ENCODE data around the gene CASK. TPM values are rescaled to one million over a fixed set of nuclear protein-coding genes. Genes with fewer than 3 reads are reported as not detected.
A peak's percentile ranks its signal among the peaks of the same experiment; 100 is the strongest.

The CASK gene, protein sequence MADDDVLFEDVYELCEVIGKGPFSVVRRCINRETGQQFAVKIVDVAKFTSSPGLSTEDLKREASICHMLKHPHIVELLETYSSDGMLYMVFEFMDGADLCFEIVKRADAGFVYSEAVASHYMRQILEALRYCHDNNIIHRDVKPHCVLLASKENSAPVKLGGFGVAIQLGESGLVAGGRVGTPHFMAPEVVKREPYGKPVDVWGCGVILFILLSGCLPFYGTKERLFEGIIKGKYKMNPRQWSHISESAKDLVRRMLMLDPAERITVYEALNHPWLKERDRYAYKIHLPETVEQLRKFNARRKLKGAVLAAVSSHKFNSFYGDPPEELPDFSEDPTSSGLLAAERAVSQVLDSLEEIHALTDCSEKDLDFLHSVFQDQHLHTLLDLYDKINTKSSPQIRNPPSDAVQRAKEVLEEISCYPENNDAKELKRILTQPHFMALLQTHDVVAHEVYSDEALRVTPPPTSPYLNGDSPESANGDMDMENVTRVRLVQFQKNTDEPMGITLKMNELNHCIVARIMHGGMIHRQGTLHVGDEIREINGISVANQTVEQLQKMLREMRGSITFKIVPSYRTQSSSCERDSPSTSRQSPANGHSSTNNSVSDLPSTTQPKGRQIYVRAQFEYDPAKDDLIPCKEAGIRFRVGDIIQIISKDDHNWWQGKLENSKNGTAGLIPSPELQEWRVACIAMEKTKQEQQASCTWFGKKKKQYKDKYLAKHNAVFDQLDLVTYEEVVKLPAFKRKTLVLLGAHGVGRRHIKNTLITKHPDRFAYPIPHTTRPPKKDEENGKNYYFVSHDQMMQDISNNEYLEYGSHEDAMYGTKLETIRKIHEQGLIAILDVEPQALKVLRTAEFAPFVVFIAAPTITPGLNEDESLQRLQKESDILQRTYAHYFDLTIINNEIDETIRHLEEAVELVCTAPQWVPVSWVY
- total RNA-seq (10 to 100 TPM; 30.3 to 48.5 (median 42.2) TPM), polyA plus RNA-seq (10 to 100 TPM in 1 of 3 donors, 1 to 10 TPM in 2; 4.7 to 53.0 (median 7.8) TPM)
- long read RNA-seq, donor 1, partial matches to known transcripts, result 0 of 8 reads
- long read RNA-seq, donor 1, other reads (novel, unspliced or antisense), result 8 of 8 reads
- long read RNA-seq, donor 2, full-length matches to known transcripts, result 1 of 1 reads
- long read RNA-seq, donor 2, partial matches to known transcripts, result 0 of 1 reads
- long read RNA-seq, donor 2, other reads (novel, unspliced or antisense), result 0 of 1 reads
- long read RNA-seq, donor 3, full-length matches to known transcripts, result 3 of 11 reads
- long read RNA-seq, donor 3, partial matches to known transcripts, result 8 of 11 reads
- long read RNA-seq, donor 3, other reads (novel, unspliced or antisense), result 0 of 11 reads
- long read RNA-seq, donor 4, partial matches to known transcripts, result 0 of 2 reads
- long read RNA-seq, donor 4, other reads (novel, unspliced or antisense), result 1 of 2 reads
- long read RNA-seq, donor 5, full-length matches to known transcripts, result 27 of 46 reads
- long read RNA-seq, donor 5, partial matches to known transcripts, result 5 of 46 reads
- long read RNA-seq, donor 5, other reads (novel, unspliced or antisense), result 14 of 46 reads
- long read RNA-seq, donor 6, partial matches to known transcripts, result 4 of 6 reads
- long read RNA-seq, donor 6, other reads (novel, unspliced or antisense), result 2 of 6 reads
- long read RNA-seq, donor 7, partial matches to known transcripts, result 0 of 1 reads
- long read RNA-seq, donor 7, other reads (novel, unspliced or antisense), result 0 of 1 reads
- long read RNA-seq, donor 8, full-length matches to known transcripts, result 7 of 7 reads
- long read RNA-seq, donor 8, partial matches to known transcripts, result 0 of 7 reads
- long read RNA-seq, donor 8, other reads (novel, unspliced or antisense), result 0 of 7 reads
- long read RNA-seq, donor 9, full-length matches to known transcripts, result 2 of 2 reads
- long read RNA-seq, donor 9, partial matches to known transcripts, result 0 of 2 reads
- long read RNA-seq, donor 9, other reads (novel, unspliced or antisense), result 0 of 2 reads
- long read RNA-seq, donor 10, partial matches to known transcripts, result 0 of 5 reads
- long read RNA-seq, donor 10, other reads (novel, unspliced or antisense), result 5 of 5 reads

DNA sequence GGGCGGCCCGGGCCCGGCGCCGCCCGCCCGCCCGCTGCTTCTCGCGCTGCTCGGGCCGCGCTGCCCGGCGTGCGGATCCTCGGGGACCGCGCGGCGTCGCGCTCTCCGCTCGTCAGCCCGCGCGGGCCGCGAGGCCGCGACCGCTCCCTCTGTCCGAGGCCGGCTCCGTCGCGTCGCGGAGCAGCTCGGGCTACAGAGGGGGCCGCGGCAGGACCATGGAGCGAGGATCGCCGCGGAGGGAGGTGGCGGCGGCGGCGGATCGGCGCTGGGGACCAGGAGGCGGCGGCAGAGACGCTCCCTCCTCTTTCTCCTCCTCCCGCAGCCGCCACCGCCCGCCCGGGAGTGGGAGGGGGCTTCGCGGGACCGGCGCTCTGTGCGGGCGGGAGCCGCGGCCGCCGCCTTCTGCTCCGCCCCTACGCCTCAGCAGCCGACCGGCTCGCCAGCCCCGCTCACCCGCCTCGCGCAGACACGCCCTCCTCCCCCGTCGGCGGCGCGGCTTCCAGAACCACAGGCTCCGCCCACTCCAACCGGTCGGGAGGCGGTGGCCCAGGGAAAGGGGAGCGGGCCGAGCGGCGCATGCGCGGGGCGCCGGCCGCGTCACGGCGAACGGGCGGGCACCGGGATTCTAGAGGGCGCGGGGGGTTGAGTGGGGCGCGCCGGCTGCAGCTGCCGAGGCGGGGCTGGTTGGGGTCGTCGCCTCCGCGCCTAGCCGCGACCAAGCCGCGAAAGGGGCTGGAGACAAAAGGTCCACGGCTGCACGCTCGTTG is at the start of gene CASK:
Gene CASK, minus strand, starts transcription at position 344 of the 767 bp plus-strand sequence. CDS start 566 bp downstream, outside the sequence.
- peak; percentile 91 to 94 (median 92) for DNase-seq
- peak; percentile 61 to 81 for TF ChIP-seq POLR2A (IDR thresholded peaks at IDR 0.05)
- TF ChIP-seq, protein P1, sequence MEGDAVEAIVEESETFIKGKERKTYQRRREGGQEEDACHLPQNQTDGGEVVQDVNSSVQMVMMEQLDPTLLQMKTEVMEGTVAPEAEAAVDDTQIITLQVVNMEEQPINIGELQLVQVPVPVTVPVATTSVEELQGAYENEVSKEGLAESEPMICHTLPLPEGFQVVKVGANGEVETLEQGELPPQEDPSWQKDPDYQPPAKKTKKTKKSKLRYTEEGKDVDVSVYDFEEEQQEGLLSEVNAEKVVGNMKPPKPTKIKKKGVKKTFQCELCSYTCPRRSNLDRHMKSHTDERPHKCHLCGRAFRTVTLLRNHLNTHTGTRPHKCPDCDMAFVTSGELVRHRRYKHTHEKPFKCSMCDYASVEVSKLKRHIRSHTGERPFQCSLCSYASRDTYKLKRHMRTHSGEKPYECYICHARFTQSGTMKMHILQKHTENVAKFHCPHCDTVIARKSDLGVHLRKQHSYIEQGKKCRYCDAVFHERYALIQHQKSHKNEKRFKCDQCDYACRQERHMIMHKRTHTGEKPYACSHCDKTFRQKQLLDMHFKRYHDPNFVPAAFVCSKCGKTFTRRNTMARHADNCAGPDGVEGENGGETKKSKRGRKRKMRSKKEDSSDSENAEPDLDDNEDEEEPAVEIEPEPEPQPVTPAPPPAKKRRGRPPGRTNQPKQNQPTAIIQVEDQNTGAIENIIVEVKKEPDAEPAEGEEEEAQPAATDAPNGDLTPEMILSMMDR (IDR thresholded peaks at IDR 0.05), result no peak
- Histone ChIP-seq H3K27ac (peak within 1 kb of the TSS; percentile 7 to 93 (median 78)), H3K27me3 (no peaks in the 10 kb centered on the region), H3K9me3 (replicated peaks in 1 of 3) (no peaks in the 10 kb centered on the region), H3K4me1 (replicated peaks in 1 of 2) (no peaks in the 10 kb centered on the region), H3K4me3 (peak within 1 kb of the TSS; percentile 13 to 69 (median 52)), H3K36me3 (replicated peaks in 1 of 2) (no peaks in the 10 kb centered on the region)
- intact Hi-C loops (cut with DNase I), result no loop called here
- 1 to 37% (median 23%) methylated on average over 13 to 102 of the region's 123 CpGs; no CpG with 5 or more reads in 1 of the 4 donors for WGBS, 4 donors

DNA sequence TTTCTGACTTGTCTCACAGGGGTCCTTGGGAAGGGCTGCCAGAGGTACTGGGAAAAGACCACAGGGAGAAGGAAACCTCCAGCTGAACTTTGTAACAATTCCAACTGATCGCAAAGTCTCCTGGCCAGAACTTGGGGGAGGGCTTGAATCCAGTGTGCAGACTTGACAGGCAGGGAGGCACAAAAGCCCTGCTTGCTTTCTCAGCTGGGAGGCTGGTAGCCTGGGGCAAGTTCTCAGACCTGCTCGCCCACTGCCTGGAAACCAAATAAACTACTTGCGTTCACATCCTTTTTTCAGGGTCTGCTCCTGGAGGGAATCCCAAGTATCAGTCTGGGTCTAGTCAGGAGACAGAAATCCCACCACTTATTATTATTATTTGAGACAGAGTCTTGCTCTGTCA is 48.0 kb upstream of the CASK start:
- Histone ChIP-seq H3K36me3 (replicated peaks in 1 of 2) (no peaks in the 10 kb centered on the region), H3K4me1 (replicated peaks in 1 of 2) (no peaks in the 10 kb centered on the region), H3K27ac (no peak overlapping the region), H3K9me3 (replicated peaks in 1 of 3) (no peaks in the 10 kb centered on the region), H3K27me3 (peaks cover 10% of the 10 kb centered on the region), H3K4me3 (no peak overlapping the region)
- TF ChIP-seq POLR2A (IDR thresholded peaks at IDR 0.05), result no peak
- TF ChIP-seq, protein P1 (IDR thresholded peaks at IDR 0.05), result no peak
- DNase-seq, result no peak
- intact Hi-C loops (cut with DNase I), result no loop called here
- 80 to 100% (median 88%) methylated on average over 2 to 3 of the region's 3 CpGs for WGBS, 4 donors

DNA sequence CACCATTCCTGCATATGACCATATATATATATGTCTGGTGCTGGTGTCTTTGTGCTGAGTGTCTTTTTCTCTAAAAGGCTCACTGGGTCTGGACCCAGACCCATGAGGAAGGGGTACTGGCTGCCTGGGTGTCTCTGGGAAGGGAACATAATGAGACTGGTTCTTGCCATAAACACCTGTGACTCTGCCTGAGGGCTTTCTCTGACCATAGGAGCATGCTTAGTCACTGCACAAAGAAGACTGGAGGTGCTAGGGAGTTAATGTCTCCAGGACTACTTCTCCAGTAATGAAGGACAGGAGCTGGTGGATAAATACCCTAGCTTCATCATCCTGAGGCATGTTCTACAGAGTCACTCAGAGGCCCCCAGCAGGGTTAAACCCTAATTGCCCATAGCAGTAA is 47.1 kb upstream of the CASK start:
- Histone ChIP-seq H3K9me3 (replicated peaks in 1 of 3) (no peaks in the 10 kb centered on the region), H3K36me3 (replicated peaks in 1 of 2) (no peaks in the 10 kb centered on the region), H3K4me1 (replicated peaks in 1 of 2) (no peaks in the 10 kb centered on the region), H3K4me3 (no peak overlapping the region), H3K27me3 (peaks cover 9% of the 10 kb centered on the region), H3K27ac (no peak overlapping the region)
- DNase-seq, result no peak
- intact Hi-C loops (cut with DNase I), result no loop called here
- TF ChIP-seq, protein P1 (IDR thresholded peaks at IDR 0.05), result no peak
- TF ChIP-seq POLR2A (IDR thresholded peaks at IDR 0.05), result no peak

All from adrenal gland (tissue), 19 donors.